HepG2 (cell line): Measurements from ENCODE around the gene RNU11. TPM values are rescaled to one million over a fixed set of nuclear protein-coding genes. Genes with fewer than 3 reads are reported as not detected.

Experiments
- ATM ChIP-seq: fragments of 450-650 bp; IDR thresholded peaks from 2 replicates; pipeline ENCODE4 v1.7.1; 2017; ENCODE audit warnings: mild to moderate bottlenecking, borderline replicate concordance
- ATRX ChIP-seq: sonication (generic); formaldehyde crosslinking; IDR thresholded peaks from 2 replicates; pipeline ENCODE4 v1.4.0; 2020; ENCODE audit warnings: missing genetic modification reagents, borderline replicate concordance
- CC2D1A ChIP-seq: sonication (generic); formaldehyde crosslinking; IDR thresholded peaks from 2 replicates; pipeline ENCODE4 v1.8.1; 2023; ENCODE audit warnings: mild to moderate bottlenecking, missing genetic modification reagents
- DRAP1 ChIP-seq: IDR thresholded peaks from 2 replicates; pipeline ENCODE4 v1.6.1; 2016; ENCODE audit warnings: missing genetic modification reagents, missing compliant biosample characterization
- GATAD2A ChIP-seq: IDR thresholded peaks from 2 replicates; pipeline ENCODE4 v1.6.1; 2016
- HNRNPL ChIP-seq: fragments of 200-400 bp; formaldehyde crosslinking; IDR thresholded peaks from 2 replicates; pipeline ENCODE4 v1.6.1; 2017; ENCODE audit warnings: mild to moderate bottlenecking, low read depth, low read length
- KLF9 ChIP-seq: IDR thresholded peaks from 2 replicates; pipeline ENCODE4 v1.6.1; 2016; ENCODE audit warnings: low read depth
- KMT2B ChIP-seq: IDR thresholded peaks from 2 replicates; pipeline ENCODE4 v1.6.1; 2016; ENCODE audit warnings: missing genetic modification reagents, missing compliant biosample characterization
- MLXIP ChIP-seq: sonication (generic); formaldehyde crosslinking; IDR thresholded peaks from 2 replicates; pipeline ENCODE4 v1.9.0; 2021; ENCODE audit warnings: missing genetic modification reagents, borderline replicate concordance
- NFE2L1 ChIP-seq: sonication (generic); formaldehyde crosslinking; IDR thresholded peaks from 2 replicates; pipeline ENCODE4 v1.4.0; 2020; ENCODE audit warnings: missing genetic modification reagents, mild to moderate bottlenecking, borderline replicate concordance
- ONECUT2 ChIP-seq: sonication (generic); formaldehyde crosslinking; IDR thresholded peaks from 2 replicates; pipeline ENCODE4 v1.4.0; 2020; ENCODE audit warnings: missing genetic modification reagents
- REPIN1 ChIP-seq: sonication (generic); formaldehyde crosslinking; IDR thresholded peaks from 2 replicates; pipeline ENCODE4 v1.8.0; 2022; ENCODE audit warnings: missing genetic modification reagents, low read depth, mild to moderate bottlenecking, borderline replicate concordance
- RXRA ChIP-seq: sonication (generic); formaldehyde crosslinking; IDR thresholded peaks from 2 replicates; pipeline ENCODE4 v1.5.1; 2020; ENCODE audit warnings: missing genetic modification reagents
- SAP130 ChIP-seq: IDR thresholded peaks from 2 replicates; pipeline ENCODE4 v1.6.1; 2016; ENCODE audit warnings: low read depth
- SRY ChIP-seq: sonication (generic); formaldehyde crosslinking; IDR thresholded peaks from 2 replicates; pipeline ENCODE4 v1.8.0; 2022; ENCODE audit warnings: mild to moderate bottlenecking, missing genetic modification reagents
- TRIM24 ChIP-seq: sonication (generic); formaldehyde crosslinking; IDR thresholded peaks from 2 replicates; pipeline ENCODE4 v1.8.0; 2022; ENCODE audit warnings: mild to moderate bottlenecking, missing genetic modification reagents
- U2AF2 ChIP-seq: fragments of 200-400 bp; formaldehyde crosslinking; IDR thresholded peaks from 2 replicates; pipeline ENCODE4 v1.6.1; 2017; ENCODE audit warnings: low read depth, mild to moderate bottlenecking, low read length
- ZBTB20 ChIP-seq: sonication (generic); formaldehyde crosslinking; IDR thresholded peaks from 2 replicates; pipeline ENCODE4 v1.8.1; 2023; ENCODE audit warnings: missing genetic modification reagents, low read depth, mild to moderate bottlenecking, borderline replicate concordance
- ZNF207 ChIP-seq: fragments of 450-650 bp; IDR thresholded peaks from 2 replicates; pipeline ENCODE4 v1.6.1; 2016; ENCODE audit warnings: antibody characterized with exemption, borderline replicate concordance
- ZNF224 ChIP-seq: sonication (generic); formaldehyde crosslinking; IDR thresholded peaks from 2 replicates; pipeline ENCODE4 v1.5.0; 2020; ENCODE audit warnings: mild to moderate bottlenecking, missing genetic modification reagents
- ZNF550 ChIP-seq: sonication (generic); formaldehyde crosslinking; IDR thresholded peaks from 2 replicates; pipeline ENCODE4 v1.4.0; 2020; ENCODE audit warnings: mild to moderate bottlenecking, missing genetic modification reagents, borderline replicate concordance
- ZNF557 ChIP-seq: sonication (generic); formaldehyde crosslinking; IDR thresholded peaks from 2 replicates; pipeline ENCODE4 v1.4.0; 2020; ENCODE audit warnings: missing genetic modification reagents
- ZSCAN29 ChIP-seq: sonication (generic); formaldehyde crosslinking; conservative IDR thresholded peaks from 2 replicates; pipeline ENCODE4 v1.4.0; 2020; ENCODE audit warnings: mild to moderate bottlenecking, missing genetic modification reagents
- polyA plus RNA-seq, 8 experiments: library from polyadenylated mRNA; depleted of rRNA in 3 of 8; stranded (reverse) in 7 of 8; unstranded in 1 of 8; fragments of >200 nt; fragmentation: Illumina TruSeq in 4 of 8; extraction: Trizol in 4 of 8; gene quantifications; 2 replicates each; pipeline versions ENCODE4 v1.2.1 to v1.2.3, GENCODE V29; 2011 to 2016; ENCODE audit warnings: low read depth in 4 of 8, missing spikeins in 1 of 8, mixed read lengths in 1 of 8; ENCODE audit not compliant: insufficient read depth in 1 of 8
- total RNA-seq, 5 experiments: library from RNA; depleted of rRNA; stranded (reverse); fragments of >200 nt; fragmentation: Illumina TruSeq; extraction: Trizol; gene quantifications; 2 replicates each; pipeline ENCODE4 v1.2.3, GENCODE V29; 2016; ENCODE audit warnings: low read depth in 1 of 5
- TF ChIP-seq, protein P1 (sequence below): sonication (generic); formaldehyde crosslinking; IDR thresholded peaks from 2 replicates; pipeline ENCODE4 v1.8.0; 2022; ENCODE audit warnings: missing genetic modification reagents, mild to moderate bottlenecking, borderline replicate concordance
- TF ChIP-seq, protein P2 (sequence below): sonication (generic); formaldehyde crosslinking; conservative IDR thresholded peaks from 2 replicates; pipeline ENCODE4 v1.8.0; 2022; ENCODE audit warnings: missing genetic modification reagents

The RNU11 gene
- total and polyA plus RNA-seq, 2 of the 13 experiments (the other 11 are each of a cell fraction or from before 2014, with no cell fraction given): not detected

DNA sequence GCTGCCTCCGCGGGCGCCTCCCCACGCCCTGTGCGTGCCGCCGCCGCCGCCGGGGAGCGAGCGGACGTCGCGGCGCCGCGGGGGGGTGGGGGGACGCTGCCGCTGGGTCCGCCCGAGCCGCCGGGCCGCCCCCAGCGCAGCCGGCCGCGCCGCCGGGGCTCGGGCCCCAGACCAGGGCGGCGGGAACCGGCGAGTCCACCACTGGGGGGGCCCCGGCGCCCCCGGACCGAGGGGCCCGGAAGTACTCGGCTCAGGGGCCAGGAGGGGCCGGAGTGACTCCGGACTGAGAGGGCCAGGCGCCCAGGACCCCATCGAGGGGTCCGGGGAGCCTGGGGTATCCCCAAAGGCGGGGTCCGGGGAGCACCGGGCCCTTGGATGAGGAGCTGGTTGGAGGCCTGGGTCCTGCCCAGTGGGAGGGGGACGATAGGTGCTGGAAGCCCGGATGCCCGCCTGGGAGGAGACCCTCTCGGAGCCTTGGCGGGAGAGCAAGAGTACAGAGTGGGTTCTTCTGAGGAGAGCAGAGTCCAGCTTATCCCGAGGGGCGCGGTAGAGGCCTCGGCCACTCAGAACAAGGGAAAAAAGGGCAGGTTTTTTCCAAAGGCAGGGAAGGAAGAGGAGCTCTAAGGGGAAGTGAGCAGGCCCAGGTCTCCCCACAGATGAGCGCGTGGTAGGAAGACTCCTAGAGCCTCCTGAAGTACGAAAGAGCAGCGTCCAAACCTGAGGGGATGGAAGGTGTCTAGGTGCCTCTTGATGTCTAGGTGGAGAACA is 20.7 kb downstream of the RNU11 start (continued):
- TF ChIP-seq SRY (CRISPR knock-in tag) (no peak), KLF9 (CRISPR knock-in tag) (no peak), RXRA (CRISPR knock-in tag) (peak; percentile 30; the same call in 1 of the 2 replicates), CC2D1A (CRISPR knock-in tag) (no peak), SAP130 (CRISPR knock-in tag) (peak; percentile 25; the same call in 1 of the 2 replicates), ONECUT2 (CRISPR knock-in tag) (no peak), ATM (no peak), U2AF2 (no peak), ZNF224 (CRISPR knock-in tag) (0 out of 2 replicates have a peak, but pooled peaks have one; percentile 41), REPIN1 (CRISPR knock-in tag) (no peak), ZNF207 (no peak), DRAP1 (no peak), TRIM24 (CRISPR knock-in tag) (no peak), NFE2L1 (CRISPR knock-in tag) (no peak), ZBTB20 (CRISPR knock-in tag) (0 out of 2 replicates have a peak, but pooled peaks have one; percentile 33), HNRNPL (no peak), ZNF550 (CRISPR knock-in tag) (no peak), ZSCAN29 (CRISPR knock-in tag) (0 out of 2 replicates have a peak, but pooled peaks have one; percentile 17), ATRX (CRISPR knock-in tag) (no peak), ZNF557 (CRISPR knock-in tag) (no peak), GATAD2A (CRISPR knock-in tag) (0 out of 2 replicates have a peak, but pooled peaks have one; percentile 14), KMT2B (0 out of 2 replicates have a peak, but pooled peaks have one; percentile 37), MLXIP (CRISPR knock-in tag) (no peak)
- TF ChIP-seq, protein P1, sequence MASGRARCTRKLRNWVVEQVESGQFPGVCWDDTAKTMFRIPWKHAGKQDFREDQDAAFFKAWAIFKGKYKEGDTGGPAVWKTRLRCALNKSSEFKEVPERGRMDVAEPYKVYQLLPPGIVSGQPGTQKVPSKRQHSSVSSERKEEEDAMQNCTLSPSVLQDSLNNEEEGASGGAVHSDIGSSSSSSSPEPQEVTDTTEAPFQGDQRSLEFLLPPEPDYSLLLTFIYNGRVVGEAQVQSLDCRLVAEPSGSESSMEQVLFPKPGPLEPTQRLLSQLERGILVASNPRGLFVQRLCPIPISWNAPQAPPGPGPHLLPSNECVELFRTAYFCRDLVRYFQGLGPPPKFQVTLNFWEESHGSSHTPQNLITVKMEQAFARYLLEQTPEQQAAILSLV (CRISPR knock-in tag): peak; percentile 46; the same call in 1 of the 2 replicates
- TF ChIP-seq, protein P2, sequence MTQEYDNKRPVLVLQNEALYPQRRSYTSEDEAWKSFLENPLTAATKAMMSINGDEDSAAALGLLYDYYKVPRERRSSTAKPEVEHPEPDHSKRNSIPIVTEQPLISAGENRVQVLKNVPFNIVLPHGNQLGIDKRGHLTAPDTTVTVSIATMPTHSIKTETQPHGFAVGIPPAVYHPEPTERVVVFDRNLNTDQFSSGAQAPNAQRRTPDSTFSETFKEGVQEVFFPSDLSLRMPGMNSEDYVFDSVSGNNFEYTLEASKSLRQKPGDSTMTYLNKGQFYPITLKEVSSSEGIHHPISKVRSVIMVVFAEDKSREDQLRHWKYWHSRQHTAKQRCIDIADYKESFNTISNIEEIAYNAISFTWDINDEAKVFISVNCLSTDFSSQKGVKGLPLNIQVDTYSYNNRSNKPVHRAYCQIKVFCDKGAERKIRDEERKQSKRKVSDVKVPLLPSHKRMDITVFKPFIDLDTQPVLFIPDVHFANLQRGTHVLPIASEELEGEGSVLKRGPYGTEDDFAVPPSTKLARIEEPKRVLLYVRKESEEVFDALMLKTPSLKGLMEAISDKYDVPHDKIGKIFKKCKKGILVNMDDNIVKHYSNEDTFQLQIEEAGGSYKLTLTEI (CRISPR knock-in tag): no peak
